NCI-H2227 (cell line): ENCODE measurements around the gene DNAJA4.

Experiments
- DNase-seq: peaks from one replicate; lab custom pipeline; 2025; ENCODE audit not compliant: unreplicated experiment; lab: John Stamatoyannopoulos, UW

DNAJA4 gene

GRCh38 chr15:78276064-78276943 lies 11.9 kb downstream of the DNAJA4 start:
- no peak for DNase-seq

DNA sequence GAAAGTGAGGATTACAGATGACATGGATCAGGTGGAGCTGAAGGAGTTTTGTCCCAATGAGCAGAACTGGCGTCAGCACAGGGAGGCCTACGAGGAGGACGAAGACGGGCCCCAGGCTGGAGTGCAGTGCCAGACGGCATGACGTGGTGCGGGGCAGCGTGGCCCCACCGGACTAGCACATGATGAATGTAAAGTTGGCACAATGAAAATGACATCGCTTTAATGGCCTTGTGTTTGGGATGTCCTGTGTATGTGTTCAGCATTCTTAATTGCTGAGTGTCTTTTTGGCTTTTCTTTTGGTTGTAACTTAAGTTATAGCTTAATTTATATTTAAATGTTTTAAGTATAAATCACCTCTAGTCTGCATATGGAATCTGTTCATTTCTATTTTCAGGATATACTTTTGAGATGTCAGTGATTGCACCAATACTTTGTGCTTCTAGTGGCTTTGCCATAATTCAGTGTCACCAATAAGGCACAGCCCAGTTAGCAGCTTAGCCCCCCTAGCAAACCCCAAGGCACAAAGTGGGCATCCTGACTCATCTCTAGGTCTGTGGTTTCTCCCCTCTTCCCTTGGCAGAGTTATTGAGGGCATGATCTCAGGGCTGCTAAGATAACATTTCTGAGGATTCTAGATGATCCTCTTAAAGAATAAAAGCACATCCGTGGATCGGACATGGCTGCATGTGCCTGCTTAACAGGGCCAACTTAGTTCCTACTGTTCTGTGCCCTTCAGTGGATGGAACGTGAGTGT lies 16.1 kb downstream of the DNAJA4 start:
- no peak for DNase-seq

DNA sequence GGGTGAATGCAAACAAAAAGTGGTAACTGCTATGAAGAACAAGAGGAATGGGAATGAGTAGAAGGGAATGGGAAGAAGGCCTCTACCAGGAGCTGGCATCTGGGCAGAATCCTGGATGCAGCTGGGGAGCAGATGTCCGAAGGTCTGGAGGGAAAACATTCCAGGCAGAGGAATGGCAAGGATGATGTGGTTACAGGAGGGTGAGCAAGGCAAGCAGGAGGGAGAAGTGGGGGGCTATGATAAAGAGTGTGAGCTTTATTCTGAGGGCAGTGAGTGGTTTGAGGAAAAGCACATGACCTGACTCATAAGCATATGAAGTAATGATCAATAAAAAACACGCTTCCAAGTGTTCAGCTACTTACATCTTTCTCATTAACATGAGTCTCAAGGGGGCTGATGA lies 18.0 kb downstream of the DNAJA4 start:
- DNase-seq, result no peak

DNA sequence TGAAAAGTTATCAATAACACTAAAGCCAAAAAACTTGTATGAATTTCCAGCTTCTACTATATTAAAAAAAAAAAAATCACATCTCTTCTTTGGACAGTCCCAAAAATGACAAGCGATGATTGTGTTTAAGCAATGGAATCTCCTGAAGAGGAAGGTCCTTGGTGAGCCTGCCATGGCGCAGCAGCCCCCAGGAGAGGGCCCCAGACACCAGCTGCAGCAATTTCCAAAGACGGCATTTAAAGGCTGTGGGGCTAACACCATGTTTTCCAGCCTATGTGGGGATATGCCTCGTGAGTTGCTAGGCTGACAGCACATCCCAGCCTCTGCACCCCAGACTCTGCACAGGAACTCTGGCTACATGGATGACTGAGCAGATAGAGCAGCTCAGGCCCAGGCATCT lies 20.4 kb downstream of the DNAJA4 start:
- peak; percentile 8 for DNase-seq

- no peak for DNase-seq
These were observed 25.9 kb downstream of the DNAJA4 start for GRCh38 chr15:78290222-78290621.

DNA sequence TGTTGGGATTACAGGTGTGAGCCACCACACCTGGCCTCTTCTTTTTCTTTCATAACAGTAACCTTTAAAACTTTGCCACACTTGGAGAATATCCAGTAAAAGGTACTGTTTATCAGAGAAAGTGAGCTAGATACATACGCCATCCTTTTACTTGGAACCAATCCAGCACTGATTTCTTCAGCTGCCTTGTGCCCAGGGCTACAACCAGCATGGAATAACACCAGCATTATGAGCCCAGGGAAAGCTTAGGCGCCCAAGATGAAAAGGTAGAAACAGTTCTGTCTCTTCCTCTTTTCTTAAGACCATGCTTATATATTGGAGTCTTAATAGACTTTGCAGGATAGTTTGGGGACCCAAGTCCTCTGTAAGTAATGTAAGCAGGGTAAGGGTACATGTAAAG lies 26.7 kb downstream of the DNAJA4 start:
- no peak for DNase-seq

GRCh38 chr15:78291698-78292097 lies 27.3 kb downstream of the DNAJA4 start:
- DNase-seq, result no peak

DNA sequence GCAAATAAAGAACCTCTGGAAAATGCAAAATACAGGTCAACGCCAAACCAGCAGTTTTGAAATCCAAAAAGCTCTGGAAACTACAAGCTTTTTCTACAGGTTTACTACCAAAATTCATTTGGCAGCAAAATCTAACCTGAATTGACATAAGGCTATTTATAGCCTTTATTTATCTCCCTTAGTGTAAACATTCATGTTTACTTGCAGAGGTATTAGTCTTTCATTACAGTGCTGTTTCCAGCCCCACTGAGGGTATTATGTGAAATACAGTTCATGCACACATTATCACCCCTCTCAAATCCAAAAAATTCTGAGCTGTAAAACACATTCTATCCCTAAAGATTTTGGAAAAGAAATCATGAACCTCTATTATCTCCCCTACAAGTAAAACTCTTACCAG lies 27.9 kb downstream of the DNAJA4 start:
- no peak for DNase-seq

GRCh38 chr15:78299101-78299930 lies 35.0 kb downstream of the DNAJA4 start, which contains the start of gene SKIC8:
SKIC8 (minus strand) TSS chr15:78299609; CDS start chr15:78295686, 3,923 bp downstream.
- DNase-seq, result peak; percentile 95

- no peak for DNase-seq
These were observed 37.0 kb downstream of the DNAJA4 start for GRCh38 chr15:78301326-78301725.

- DNase-seq, result no peak
These were observed 37.5 kb downstream of the DNAJA4 start for GRCh38 chr15:78301828-78302227.

GRCh38 chr15:78302579-78303312 lies 38.4 kb downstream of the DNAJA4 start:
- DNase-seq, result peak; percentile 5

DNA sequence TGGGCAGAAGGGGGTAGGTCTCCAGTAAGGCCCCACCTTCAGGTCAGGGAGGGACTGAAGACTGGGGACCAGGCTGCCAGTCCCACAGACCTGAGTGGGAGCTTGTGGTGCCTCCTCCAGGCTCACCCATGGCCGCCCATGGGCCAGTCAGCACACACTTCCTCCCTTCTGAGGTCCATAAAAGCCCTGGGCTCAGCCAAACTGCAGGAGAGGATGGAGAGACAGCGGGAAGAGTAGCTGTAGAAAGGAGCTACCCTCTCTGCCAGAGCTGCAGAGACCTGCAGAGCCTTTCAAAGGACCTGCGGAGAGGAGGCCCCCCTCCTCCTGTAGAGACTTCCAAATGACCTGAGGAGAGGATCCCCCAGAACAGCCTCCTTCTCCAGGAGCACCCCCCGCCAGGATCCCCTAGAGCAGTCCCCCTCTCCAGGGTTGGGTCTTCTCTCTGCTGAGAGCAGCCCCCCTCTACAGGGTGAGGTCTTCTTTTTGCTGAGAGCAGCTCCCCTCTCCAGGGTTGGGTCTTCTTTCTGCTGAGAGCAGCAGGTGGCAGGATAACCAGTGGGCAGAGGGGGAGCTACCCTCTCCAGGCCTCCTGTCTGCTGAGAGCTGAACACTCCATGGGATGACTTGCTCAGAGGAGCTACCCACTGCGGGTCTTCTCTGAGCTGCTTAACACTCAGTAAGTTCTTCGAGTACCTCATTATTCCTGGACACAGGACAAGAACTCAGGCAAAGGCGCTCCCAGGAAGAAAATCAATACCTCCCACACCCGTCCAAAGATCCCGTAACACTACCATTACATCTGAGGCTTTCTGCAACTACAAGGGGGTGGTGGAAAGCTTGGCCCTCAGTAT lies 40.1 kb downstream of the DNAJA4 start:
- no peak for DNase-seq

DNA sequence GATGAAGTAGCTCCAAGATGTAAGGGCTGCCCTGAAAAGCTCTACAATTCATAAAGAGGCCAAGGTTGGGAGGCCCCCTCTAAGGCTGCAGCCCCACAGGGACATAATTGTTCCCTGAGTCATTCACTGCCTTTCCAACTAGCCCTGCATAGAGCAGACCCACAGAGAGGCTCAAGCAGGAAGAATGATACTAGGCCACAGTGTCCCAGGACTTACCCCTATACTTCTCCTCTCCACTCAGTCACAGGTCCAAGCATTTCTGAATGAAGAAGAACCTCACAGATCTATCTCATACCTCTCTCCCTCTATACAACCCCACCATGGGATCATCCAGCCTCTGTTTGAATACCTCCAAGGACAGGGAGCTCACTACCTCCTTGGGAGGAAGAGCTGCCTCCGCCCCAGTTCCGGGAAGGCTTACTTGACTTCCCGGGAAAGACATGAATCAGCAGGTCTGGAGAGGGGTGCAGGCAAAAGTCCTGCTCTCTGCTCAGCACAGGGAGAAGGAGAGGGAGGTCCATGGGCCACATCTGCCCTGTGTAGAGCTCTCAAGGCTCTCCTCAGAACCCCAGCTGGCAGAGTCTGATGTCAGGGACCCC lies 41.9 kb downstream of the DNAJA4 start:
- DNase-seq, result no peak

DNA sequence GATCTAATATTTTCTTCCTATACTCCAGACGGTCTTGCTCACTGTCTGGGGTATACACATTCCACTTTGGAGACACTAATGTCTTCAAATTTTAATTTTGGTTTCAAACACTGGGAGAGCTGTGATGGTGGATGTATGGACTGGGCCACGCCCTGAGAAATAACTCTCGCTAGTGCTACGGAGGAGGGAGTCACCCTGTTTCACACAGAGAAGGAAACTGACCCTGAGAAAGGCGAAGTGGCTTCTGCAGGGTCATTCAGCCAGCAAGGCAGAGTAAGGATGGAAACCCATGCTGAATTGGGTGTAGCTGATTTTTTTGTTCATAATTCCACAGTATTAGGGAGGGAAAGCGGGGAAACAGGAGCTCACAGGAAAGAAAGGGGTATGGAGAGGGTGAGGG lies 43.6 kb downstream of the DNAJA4 start:
- DNase-seq, result no peak

DNA sequence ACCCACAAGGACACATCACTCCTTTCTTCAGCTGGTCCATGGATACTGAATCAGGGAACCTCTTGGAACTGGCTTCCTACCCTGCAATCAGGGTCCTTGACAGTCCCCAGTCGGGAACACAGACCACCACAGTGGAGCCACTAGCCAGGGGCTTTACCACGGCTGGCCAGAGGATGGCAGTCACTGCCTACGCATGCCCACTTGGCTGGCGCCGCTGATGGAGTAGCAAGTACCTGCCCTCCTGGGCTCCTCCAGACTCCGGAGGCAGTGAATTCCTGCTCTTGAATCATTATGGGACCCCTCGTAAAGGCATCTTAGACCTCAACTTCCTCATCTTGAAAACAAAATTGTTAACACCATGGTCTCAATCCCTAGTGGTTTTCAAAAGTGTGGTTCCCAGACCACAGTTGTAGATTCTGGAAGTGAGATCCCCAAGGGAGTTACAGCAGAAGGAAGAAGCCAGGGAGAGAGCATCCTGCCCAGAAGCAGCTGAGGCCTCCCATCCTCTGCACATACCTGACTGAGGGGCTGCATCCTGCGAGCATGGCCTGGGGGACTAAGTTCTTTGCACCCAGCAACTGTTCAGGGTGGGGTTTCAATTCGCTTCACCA lies 44.2 kb downstream of the DNAJA4 start:
- DNase-seq, result peak; percentile 84

- DNase-seq, result no peak
These were observed 46.9 kb downstream of the DNAJA4 start for GRCh38 chr15:78311292-78311691.

DNA sequence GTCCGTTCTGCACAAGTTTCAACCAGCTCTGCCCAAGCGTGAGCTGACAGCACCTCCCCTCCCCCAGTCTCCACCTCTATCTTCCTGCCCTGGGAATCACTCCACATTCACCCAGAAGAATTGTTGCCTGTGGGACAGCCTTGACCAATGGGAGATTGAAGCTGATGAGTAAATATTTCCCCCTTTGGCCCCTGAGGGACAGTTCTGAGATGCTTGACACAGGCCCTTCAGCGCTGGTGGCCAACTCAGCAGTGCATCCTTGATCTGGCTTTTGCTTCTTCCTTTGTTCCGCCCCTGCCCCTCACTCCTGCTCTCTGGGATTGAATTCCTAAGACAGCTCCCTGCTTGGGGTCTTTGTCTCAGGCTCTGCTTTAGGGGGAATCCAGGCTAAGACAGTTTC lies 48.2 kb downstream of the DNAJA4 start:
- no peak for DNase-seq

DNA sequence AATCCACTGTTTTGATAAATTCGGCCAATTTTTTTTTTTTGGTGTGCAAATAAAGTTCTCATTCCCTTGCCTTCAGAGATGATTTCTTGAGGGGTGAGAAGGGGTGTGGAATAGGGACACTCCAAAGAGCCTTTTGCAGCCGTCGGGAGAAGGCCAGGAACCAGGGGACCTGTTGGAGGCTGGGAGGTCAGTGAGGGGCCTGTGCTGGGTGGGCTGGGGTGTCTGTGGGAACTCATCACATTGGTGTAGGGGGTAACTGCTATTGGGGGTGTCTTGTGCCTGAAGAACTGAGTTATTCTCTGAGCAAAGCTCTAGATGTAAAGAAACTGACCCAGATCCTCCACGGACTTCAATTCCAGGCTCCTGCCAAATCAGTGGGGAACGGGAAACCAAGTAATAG lies 48.6 kb downstream of the DNAJA4 start:
- DNase-seq, result no peak
